Measurements from ENCODE around the gene SMIM45.
"Not testable (repeated sequence)": the region's sequence is repeated elsewhere in the genome, so short reads cannot be mapped to it uniquely, and the experiment has no call there.

Gene SMIM45

DNA sequence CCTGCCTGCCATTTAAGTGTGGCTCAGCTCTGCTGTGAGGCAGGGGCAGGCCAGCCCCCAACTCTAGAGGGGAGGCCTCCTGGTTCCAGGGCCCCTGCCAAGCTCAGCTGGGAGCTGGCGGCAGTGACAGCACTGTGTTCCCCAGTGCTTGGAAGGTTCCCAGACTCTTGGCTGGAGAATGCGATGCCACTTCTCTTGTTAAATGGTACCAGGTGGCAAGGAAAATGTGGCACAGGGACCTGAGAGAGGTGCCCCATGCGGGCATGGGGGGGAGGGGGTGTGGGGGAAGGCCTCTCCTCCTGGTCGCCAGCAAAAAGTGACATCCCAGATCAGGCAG lies 17.0 kb upstream of the SMIM45 start:
- no peak for DNase-seq

DNA sequence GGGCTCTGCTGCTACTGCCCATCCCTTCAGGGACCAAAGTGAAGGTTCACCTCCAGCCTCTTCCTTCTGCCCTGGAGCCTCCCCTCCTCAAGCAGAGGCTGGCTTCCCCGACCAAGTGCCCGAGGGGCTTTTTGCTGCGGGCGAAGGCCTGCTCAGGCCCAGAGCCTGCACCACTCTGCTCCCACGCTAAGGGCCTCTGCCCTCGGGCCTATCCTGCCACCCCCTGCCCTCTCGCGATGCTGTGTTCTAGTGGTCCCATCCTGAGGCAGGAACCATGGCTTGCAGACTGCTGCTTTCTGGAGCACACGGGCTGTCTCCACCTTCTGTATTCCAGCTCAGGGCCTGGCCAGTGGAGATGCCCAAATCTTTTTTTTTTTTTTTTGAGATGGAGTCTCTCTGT lies 16.4 kb upstream of the SMIM45 start:
- no peak for DNase-seq

- DNase-seq: no peak
These were observed 15.1 kb upstream of the SMIM45 start for GRCh38 chr22:41936894-41937169.

DNA sequence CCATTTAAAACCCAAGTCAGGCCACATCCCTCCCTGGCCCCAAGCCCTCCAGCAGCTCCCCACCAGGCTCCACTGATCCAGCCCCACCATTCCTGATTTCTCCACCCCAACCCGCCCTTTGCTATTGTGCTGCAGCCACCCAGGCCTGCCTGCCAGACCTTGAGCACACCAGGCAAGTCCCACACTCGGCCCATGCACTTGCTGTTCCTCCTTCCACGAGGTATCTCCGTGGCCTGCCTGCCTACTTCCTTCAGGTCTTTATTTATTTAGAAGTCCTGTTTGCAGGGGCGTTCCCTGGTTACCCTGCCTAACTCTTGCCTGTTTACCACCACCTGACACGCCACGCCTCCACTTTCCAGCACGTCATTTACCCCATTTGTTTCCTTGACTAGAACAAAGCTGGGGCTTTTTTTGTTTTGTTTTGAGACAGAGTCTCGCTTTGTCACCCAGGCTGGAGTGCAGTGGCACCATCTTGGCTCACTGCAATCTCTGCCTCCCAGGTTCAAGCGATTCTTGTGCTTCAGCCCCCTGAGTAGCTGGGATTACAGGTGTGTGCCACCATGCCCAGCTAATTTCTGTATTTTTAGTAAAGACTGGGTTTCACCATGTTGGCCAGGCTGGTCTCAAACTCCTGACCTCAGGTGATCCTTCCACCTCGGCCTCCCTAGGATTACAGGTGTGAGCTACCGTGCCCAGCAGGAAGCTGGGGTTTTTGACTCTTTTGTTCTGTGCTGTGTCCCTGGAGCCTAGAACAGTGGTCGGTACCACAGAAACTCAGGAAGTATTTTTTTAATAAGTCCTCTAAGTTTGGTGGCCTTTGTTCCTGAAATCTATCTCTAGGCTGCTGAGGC lies 11.7 kb upstream of the SMIM45 start:
- peak; percentile 95 for DNase-seq

- DNase-seq: peak; percentile 87 to 90
These were observed 10.9 kb upstream of the SMIM45 start for GRCh38 chr22:41940832-41941765.

GRCh38 chr22:41943661-41944209 lies 8.2 kb upstream of the SMIM45 start:
- peak; percentile 55 to 60 for DNase-seq

DNA sequence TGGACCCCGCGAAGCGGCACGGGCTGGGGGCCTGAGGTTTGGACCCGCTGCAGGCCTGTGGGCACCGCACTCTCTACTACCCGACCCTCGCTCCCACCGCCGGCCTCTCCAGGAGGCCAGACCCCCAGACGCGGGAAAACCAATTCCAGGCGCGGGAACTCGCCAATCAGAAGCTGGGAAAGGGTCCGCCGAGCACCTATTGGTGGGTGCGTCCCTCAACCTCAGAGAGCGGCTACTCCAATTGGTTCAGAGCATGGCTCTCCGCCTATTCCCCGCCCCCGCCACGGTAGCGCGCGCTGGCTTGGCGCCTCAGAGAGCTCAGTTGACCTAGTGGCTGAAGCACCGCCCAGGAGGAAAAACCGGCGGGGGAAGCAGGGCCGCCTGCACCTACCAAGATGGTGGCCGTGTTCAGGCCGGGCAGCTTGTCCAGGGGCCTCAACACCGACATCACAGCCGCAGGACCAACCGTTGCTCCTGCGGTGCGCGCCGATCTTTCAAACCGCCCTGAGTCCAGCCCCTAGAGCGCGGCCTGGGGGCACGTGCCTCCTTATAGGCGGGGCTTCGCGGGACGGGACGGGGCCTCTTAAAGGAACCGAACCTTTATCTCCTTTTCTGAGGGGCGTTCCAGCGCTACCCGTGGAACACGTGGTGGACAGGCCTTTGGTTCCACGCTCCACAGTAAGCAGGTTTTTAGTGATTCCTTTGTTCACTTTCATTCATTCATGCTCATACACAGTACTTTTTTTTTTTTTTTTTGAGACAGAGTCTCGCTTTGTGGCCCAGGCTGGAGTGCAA lies 5.1 kb upstream of the SMIM45 start, which contains the start of gene CENPM:
CENPM (minus strand) TSS at position 524 of the 795 bp plus-strand sequence; CDS start at position 448, 76 bp downstream.
- peak; percentile 97 to 98 for DNase-seq

GRCh38 chr22:41947424-41948080 lies 4.4 kb upstream of the SMIM45 start:
- DNase-seq: no peak

- no peak for DNase-seq
These were observed 3.8 kb upstream of the SMIM45 start for GRCh38 chr22:41948142-41948541.

DNA sequence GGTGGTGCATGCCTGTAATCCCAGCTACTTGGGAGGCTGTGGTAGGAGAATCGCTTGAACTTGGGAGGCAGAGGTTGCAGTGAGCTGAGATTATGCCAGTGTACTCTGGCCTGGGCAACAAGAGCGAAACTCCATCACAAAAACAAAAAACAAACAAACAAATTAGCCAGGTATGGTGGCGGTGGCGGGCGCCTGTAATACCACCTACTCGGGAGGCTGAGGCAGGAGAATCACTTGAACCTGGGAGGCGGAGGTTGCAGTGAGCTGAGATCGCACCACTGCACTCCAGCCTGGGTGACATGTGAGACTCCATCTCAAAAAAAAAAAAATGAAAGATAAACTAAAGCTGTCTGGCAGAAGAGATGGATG lies 3.0 kb upstream of the SMIM45 start:
- not testable (repeated sequence) for DNase-seq

DNA sequence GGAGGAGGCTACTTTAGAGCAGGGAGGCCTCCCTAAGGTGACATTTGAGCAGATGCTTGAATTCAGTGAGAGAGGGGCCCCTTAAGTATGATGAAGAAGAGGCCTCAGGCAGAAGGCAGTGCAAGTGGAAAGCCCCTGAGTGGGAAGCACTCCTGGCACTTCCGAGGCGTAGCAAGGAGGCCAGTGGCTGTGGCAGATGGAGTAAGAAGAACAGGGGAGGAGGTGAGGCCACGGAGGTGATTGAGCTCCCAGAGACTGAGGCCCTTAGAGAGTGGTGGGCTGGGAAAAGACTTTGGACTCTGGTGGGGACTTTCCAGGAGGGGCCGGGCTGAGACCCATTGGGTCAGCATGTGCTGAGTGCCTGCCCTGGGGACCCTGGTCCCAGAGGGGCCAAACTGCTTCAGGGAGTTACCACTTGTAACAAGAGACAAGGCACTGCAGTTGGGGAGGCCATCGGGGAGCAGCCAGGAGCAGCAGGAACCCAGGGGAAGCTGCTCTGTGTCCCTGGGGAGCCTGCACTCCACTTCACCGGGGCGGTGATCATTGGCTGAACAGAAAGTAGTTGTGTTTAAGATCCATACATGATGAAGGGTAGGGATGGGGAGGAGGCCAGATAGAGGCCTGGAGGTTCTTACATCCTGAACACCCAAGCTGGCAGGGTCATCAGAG lies 2.5 kb upstream of the SMIM45 start:
- DNase-seq: no peak

GRCh38 chr22:41952713-41953112 lies 763 bp downstream of the SMIM45 start:
- no peak for DNase-seq

DNA sequence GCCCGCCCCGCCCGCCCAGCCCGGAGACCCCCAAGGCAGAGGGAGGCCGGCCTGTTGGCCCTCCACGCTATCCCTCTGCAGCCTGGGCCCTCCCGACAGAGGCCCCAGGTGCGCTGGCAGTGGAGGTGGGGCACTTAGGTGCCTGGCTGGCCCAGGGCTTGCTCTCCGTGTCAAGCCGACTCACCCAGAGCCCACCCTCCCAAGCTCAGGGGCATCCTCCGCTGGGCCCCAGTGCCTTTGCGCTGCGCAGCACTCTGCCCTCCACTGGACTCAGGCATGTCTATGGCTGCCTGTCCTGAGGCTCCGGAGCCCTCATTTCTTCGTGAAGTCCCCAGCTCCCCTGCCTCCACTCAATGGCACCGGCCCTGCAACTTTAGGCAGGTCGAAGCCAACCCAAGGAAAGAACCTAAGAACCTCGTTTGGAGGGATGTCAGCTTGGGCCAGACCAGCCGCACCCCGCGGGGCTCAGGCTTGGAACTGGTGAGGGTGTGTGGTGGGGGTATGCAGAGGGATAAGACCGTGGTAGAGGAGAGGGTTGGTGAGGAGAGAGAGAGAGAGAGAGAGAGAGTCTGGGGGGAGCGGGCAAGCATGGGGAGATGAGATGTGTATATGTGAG lies 6.1 kb downstream of the SMIM45 start:
- no peak for DNase-seq

- DNase-seq: no peak
These were observed 11.6 kb downstream of the SMIM45 start for GRCh38 chr22:41963453-41964111.

DNA sequence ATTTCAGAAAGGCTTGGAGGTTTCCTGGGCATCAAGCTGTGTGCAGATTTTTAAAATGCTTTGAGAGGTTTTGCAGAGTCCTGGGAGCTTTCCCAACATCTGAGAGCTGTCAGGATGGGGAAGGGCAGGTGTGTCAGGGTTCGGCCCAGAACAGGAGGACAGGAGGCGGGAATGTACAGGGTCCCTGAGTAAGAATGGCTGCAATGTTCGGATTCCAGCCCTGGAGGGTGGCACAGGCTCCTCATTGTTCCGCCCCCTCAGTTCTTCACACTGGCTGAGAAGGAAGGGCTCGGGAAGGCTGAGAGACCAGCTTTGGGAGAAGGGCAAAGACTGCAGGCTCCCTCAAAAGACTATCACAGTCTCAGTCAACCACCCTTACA lies 12.2 kb downstream of the SMIM45 start:
- DNase-seq: no peak

DNA sequence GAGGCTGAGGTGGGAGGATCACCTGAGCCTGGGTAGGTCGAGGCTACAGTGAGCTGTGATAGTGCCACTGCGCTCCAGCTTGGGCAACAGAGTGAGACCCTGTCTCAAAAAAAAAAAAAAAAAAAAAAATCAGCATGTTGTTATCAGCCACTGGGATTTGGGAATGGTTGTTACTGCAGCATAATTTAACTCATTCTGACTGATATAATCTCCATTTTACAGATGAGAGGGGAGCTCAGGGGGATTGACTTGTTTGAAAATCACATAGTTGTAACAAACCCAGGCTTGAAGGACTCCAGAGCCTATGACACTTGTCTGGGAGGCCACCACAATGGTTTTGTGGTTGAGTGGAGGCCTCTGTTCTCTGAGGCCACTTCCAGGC lies 14.3 kb downstream of the SMIM45 start:
- no peak for DNase-seq

GRCh38 chr22:41966607-41967240 lies 14.8 kb downstream of the SMIM45 start:
- peak; percentile 41 to 49 for DNase-seq

GRCh38 chr22:41968601-41969000 lies 16.7 kb downstream of the SMIM45 start:
- no peak for DNase-seq

DNA sequence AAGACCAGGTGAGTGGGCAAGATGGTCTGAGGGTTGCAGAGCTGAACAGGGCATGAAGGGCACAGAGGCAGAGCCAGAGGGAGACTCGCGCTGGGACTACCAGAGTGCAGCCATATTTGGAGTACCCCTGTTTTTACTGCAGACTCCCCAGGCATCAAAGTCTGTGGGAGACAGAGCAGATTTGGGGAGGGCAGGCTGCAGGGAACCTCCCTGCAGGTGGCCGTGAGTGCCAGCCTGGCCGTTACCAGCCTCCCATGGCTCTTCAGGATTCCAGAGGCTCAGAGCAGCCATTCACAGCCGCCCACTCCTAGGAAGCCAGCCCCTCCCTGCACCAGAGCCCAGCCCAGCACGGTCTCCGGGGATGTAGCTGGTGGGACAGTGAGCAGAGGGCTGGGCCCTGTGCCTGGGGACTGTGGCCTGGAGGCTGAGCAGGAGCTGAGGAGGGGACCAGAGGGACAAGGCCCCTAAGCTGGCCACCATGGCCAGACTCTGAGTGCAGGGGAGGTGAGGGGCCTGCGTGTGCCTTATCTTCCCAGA lies 17.2 kb downstream of the SMIM45 start, which contains the start of gene SEPTIN3:
SEPTIN3 (plus strand) TSS at position 334 of the 537 bp plus-strand sequence. CDS start 2,050 bp downstream, outside the sequence.
- DNase-seq: no peak

GRCh38 chr22:41970601-41971000 lies 18.7 kb downstream of the SMIM45 start:
- no peak for DNase-seq
